ENCODE results near the gene RAB11FIP4. TPM values are rescaled to one million over a fixed set of nuclear protein-coding genes. Genes with fewer than 3 reads are reported as not detected.

Gene RAB11FIP4
- total and polyA plus RNA-seq, 9 of the 15 experiments (the other 6 are each of a cell fraction or from before 2014, with no cell fraction given), result 0.62 to 16.6 (median 8.9) TPM

DNA sequence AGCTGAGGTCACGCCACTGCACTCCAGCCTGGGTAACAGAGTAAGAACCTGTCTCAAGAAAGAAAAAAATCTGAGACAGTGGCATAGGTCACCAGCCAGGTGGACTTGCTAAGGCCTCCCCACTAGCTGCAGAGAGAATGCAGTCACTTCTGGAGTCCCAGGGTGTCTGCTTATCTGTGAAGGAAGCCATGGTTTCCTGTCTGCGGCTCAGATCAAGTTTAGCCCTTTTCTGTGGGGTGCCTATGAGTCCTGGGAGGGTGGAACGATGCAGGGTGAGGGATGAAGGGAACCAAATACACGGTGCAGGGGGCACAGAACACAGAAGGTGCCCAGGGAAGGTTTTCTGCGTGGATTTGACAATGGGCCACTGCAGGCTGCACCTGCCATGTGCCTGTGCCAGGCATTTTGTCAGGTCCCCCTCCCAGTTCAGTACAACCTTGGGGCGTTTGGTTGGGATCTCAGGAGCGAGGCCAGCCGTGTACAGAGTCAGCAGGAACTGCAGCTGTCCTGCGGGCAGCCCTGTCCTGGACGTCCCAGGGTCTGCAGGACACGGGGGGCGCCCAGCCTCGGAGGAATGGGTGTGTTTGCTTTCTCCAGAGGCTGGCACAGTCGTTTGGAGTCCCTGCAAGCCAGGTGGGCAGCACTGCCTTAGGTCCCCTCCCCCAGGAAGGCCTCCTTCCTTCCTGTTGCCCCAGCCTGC is 41.8 kb downstream of the RAB11FIP4 start:
- Histone ChIP-seq H3K9me1 (ENCODE audit: control insufficient read depth, insufficient read depth, low read length) (no peaks in the 10 kb centered on the region), H3K4me3 (no peak overlapping the region), H3K79me2 (ENCODE audit: control insufficient read depth, insufficient read depth, low read length) (no peaks in the 10 kb centered on the region), H3K27ac (ENCODE audit: extremely low read depth, low read depth, low read length) (no peak overlapping the region), H3K4me2 (ENCODE audit: insufficient read depth, low read length) (no peak overlapping the region), H3K9me3 (replicated peaks; ENCODE audit: control insufficient read depth, insufficient read depth, low read depth, low read length) (no peaks in the 10 kb centered on the region), H3K9ac (ENCODE audit: insufficient read depth in 1 of 2, low read depth in 2 of 2, low read length in 2 of 2) (no peak overlapping the region), H4K20me1 (replicated peaks; ENCODE audit: control insufficient read depth, insufficient read depth, low read length) (peaks cover 5% of the 10 kb centered on the region), H2AFZ (ENCODE audit: low read depth, low read length) (no peak overlapping the region), H3K27me3 (ENCODE audit: control insufficient read depth in 2 of 2, insufficient read depth in 2 of 2, low read length in 2 of 2) (peaks cover 35 to 61% of the 10 kb centered on the region in 2 experiments), H3K4me1 (replicated peaks in 1 of 2; ENCODE audit: control insufficient read depth in 2 of 2, insufficient read depth in 2 of 2, low read length in 2 of 2) (peaks cover 0 to 16% of the 10 kb centered on the region in 2 experiments; a peak in 2 of 5 replicates), H3K36me3 (ENCODE audit: control insufficient read depth, insufficient read depth, low read length) (no peaks in the 10 kb centered on the region)
- 0 out of 2 replicates have a peak, but pooled peaks have one; percentile 11 for TF ChIP-seq CBFA2T2 (conservative IDR thresholded peaks at IDR 0.05)
- peak; percentile 60 for TF ChIP-seq CBFA2T3 (IDR thresholded peaks at IDR 0.05)
- TF ChIP-seq, protein P1, sequence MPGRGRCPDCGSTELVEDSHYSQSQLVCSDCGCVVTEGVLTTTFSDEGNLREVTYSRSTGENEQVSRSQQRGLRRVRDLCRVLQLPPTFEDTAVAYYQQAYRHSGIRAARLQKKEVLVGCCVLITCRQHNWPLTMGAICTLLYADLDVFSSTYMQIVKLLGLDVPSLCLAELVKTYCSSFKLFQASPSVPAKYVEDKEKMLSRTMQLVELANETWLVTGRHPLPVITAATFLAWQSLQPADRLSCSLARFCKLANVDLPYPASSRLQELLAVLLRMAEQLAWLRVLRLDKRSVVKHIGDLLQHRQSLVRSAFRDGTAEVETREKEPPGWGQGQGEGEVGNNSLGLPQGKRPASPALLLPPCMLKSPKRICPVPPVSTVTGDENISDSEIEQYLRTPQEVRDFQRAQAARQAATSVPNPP (IDR thresholded peaks at IDR 0.05; ENCODE audit: borderline replicate concordance, insufficient read depth, insufficient read length), result no peak
- no peak for TF ChIP-seq HDAC1 (IDR thresholded peaks at IDR 0.05)
- no peak for TF ChIP-seq GTF3C2 (IDR thresholded peaks at IDR 0.05; ENCODE audit: borderline replicate concordance, extremely low read depth, insufficient read length)
- BruUV-seq (replicated peaks), result no TSS peak
- intact Hi-C loops (cut with micrococcal nuclease), result no loop called here
- DNase-seq (ENCODE audit: extremely low read depth in 1 of 4, low spot score in 3 of 4) (no peak), ATAC-seq (0 out of 3 replicates have a peak, but pooled peaks have one; percentile 11), FAIRE-seq (no peak)
- CTCF ChIA-PET (ENCODE audit: low intra/inter-chr PET ratio), result interaction anchor here (0.6 to 1.1 kb wide), 3 partner anchors 27 to 304 kb away, joined by 4 to 9 read pairs (median 5); no protein-coding TSS in a partner anchor
- in situ Hi-C loops (cut with MboI), result loop anchor here (10.0 kb wide), 1 partner anchor 412 kb away; no protein-coding TSS in a partner anchor
- POLR2A ChIA-PET, result interaction anchor here (1.8 kb wide), 1 partner anchor 89 kb away, joined by 5 read pairs; no protein-coding TSS in a partner anchor
- WGBS (ENCODE audit: insufficient coverage, low coverage, missing lambda C conversion rate), result 0% methylated on average over 14 of the region's 14 CpGs

Measured in K562 (cell line).